ENCODE data around the gene ASMTL. TPM values are rescaled to one million over a fixed set of nuclear protein-coding genes. Genes with fewer than 3 reads are reported as not detected.
"Not testable (repeated sequence)": the region's sequence is repeated elsewhere in the genome, so short reads cannot be mapped to it uniquely, and the experiment has no call there.

The ASMTL gene
- total RNA-seq, 1 experiment from 2014 or later = 51.8 TPM

- DNase-seq (ENCODE audit: low read depth) = no peak
- in situ Hi-C loops (cut with HindIII; ENCODE audit: low pct_unique_long_range_greater_than_20kb, low sequenced_read_pairs) = no loop called here
Observed at GRCh38 chrX:1419545-1420355, 33.0 kb downstream of the ASMTL start.

GRCh38 chrX:1418901-1419544 lies 33.7 kb downstream of the ASMTL start:
- no peak for DNase-seq (ENCODE audit: low read depth)
- in situ Hi-C loops (cut with HindIII; ENCODE audit: low pct_unique_long_range_greater_than_20kb, low sequenced_read_pairs) = no loop called here

GRCh38 chrX:1417921-1418771 lies 34.6 kb downstream of the ASMTL start:
- in situ Hi-C loops (cut with HindIII; ENCODE audit: low pct_unique_long_range_greater_than_20kb, low sequenced_read_pairs) = no loop called here
- DNase-seq (ENCODE audit: low read depth) = no peak

- no peak for DNase-seq (ENCODE audit: low read depth)
- in situ Hi-C loops (cut with HindIII; ENCODE audit: low pct_unique_long_range_greater_than_20kb, low sequenced_read_pairs) = no loop called here
Observed at GRCh38 chrX:1416965-1417760, 35.5 kb downstream of the ASMTL start.

GRCh38 chrX:1416327-1416784 lies 36.4 kb downstream of the ASMTL start:
- in situ Hi-C loops (cut with HindIII; ENCODE audit: low pct_unique_long_range_greater_than_20kb, low sequenced_read_pairs) = no loop called here
- DNase-seq (ENCODE audit: low read depth) = no peak

- no peak for DNase-seq (ENCODE audit: low read depth)
- in situ Hi-C loops (cut with HindIII; ENCODE audit: low pct_unique_long_range_greater_than_20kb, low sequenced_read_pairs) = no loop called here
Observed at GRCh38 chrX:1412551-1413161, 40.1 kb downstream of the ASMTL start.

GRCh38 chrX:1411326-1411725 lies 41.4 kb downstream of the ASMTL start:
- in situ Hi-C loops (cut with HindIII; ENCODE audit: low pct_unique_long_range_greater_than_20kb, low sequenced_read_pairs) = no loop called here
- no peak for DNase-seq (ENCODE audit: low read depth)

- DNase-seq (ENCODE audit: low read depth) = no peak
- in situ Hi-C loops (cut with HindIII; ENCODE audit: low pct_unique_long_range_greater_than_20kb, low sequenced_read_pairs) = no loop called here
Observed at GRCh38 chrX:1407035-1407434, 45.7 kb downstream of the ASMTL start.

GRCh38 chrX:1405769-1406168 lies 46.9 kb downstream of the ASMTL start:
- DNase-seq (ENCODE audit: low read depth); in situ Hi-C loops (cut with HindIII; ENCODE audit: low pct_unique_long_range_greater_than_20kb, low sequenced_read_pairs): not testable (repeated sequence)

- DNase-seq (ENCODE audit: low read depth); in situ Hi-C loops (cut with HindIII; ENCODE audit: low pct_unique_long_range_greater_than_20kb, low sequenced_read_pairs): not testable (repeated sequence)
Observed at GRCh38 chrX:1403867-1404266, 48.8 kb downstream of the ASMTL start.

- DNase-seq (ENCODE audit: low read depth) = no peak
- in situ Hi-C loops (cut with HindIII; ENCODE audit: low pct_unique_long_range_greater_than_20kb, low sequenced_read_pairs) = no loop called here
Observed at GRCh38 chrX:1403228-1403627, 49.5 kb downstream of the ASMTL start.

GRCh38 chrX:1401611-1402430 lies 50.9 kb downstream of the ASMTL start:
- no peak for DNase-seq (ENCODE audit: low read depth)
- in situ Hi-C loops (cut with HindIII; ENCODE audit: low pct_unique_long_range_greater_than_20kb, low sequenced_read_pairs) = no loop called here

- in situ Hi-C loops (cut with HindIII; ENCODE audit: low pct_unique_long_range_greater_than_20kb, low sequenced_read_pairs) = no loop called here
- DNase-seq (ENCODE audit: low read depth) = no peak
Observed at GRCh38 chrX:1400742-1401471, 51.8 kb downstream of the ASMTL start.

- in situ Hi-C loops (cut with HindIII; ENCODE audit: low pct_unique_long_range_greater_than_20kb, low sequenced_read_pairs) = no loop called here
Observed at GRCh38 chrX:1400049-1400448, 52.7 kb downstream of the ASMTL start.

GRCh38 chrX:1398431-1399340 lies 54.0 kb downstream of the ASMTL start:
- in situ Hi-C loops (cut with HindIII; ENCODE audit: low pct_unique_long_range_greater_than_20kb, low sequenced_read_pairs) = no loop called here
- DNase-seq (ENCODE audit: low read depth) = no peak

More at GRCh38 chrX:1400049-1400448, 52.7 kb downstream of the ASMTL start:
- no peak for DNase-seq (ENCODE audit: low read depth)
